ENCODE data around the gene RALGPS1.

Gene RALGPS1

DNA sequence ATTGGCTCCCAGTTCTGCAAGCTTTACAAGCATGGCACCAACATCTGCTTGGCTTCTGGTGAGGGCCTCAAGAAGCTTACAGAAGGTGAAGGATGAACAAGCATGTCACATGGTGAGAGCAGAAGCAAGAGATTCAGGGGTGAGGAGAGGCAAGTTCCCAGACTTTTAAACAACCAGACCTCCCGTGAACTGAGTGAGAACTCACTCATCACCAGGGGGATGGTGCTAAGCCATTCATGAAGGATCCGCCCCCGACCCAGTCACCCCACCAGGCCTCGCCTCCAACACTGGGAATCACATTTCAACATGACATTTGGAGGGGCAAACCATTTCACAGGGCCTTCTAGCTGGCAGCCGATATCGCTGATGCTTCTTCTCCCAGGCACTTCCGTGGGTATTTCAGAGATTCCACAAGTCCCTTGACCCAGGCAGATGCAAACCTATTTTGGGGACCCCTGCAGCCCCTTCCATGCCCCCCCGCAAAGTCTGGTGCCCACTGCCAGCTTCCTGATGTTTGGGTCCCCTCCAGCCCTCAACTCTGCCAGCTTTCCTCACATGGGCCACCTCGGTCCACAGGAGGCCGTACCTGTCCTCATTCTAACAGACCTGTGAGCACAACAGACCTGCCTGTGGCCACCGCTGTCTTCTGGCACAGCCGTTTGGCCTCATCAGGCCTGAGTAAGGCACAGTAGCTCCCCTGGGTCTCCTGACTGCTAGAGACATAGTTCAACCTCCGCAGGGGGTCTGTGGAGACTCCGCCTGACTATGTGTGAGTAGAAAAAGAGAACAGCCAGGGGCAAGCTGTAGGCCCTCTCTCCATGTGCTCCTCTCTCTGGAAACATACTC lies 268.5 kb downstream of the RALGPS1 start:
- no peak for DNase-seq (ENCODE audit: low read depth in 3 of 3, low spot score in 1 of 3)

DNA sequence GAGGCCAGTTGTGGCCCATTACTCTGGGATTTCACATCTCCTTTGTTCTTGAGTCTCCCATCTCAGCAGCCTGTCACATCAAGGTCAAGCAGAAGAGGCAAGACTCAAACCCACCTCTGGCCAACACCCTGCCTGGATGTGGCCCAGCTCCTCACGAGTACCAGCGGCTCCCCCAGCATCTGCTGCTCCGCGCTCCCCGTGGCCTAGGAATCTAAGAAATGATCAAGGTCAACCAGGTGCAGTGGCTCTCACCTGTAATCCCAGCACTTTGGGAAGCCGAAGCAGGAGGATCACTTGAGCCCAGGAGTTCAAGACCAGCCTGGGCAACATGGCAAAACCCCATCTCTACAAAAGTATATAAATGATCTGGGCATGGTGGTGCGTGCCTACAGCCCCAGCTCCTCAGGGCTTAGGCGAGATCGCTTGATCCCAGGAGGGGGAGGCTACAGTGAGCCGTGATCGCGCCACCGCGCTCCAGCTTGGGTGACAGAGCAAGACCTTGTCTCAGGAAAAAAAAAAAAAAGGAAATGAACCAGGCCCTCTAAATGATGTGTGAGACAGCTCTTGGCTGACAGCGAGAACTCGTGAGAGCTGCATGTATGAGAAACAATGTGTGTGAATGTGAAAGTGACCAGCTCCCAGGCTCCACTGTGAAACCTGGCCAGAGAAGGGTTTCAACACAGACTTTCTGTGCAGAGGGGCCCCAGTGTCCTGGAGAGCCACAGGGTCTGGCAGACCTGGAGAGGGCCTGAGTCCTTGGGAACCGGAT lies 269.4 kb downstream of the RALGPS1 start:
- DNase-seq (ENCODE audit: low read depth in 3 of 3, low spot score in 1 of 3): no peak

DNA sequence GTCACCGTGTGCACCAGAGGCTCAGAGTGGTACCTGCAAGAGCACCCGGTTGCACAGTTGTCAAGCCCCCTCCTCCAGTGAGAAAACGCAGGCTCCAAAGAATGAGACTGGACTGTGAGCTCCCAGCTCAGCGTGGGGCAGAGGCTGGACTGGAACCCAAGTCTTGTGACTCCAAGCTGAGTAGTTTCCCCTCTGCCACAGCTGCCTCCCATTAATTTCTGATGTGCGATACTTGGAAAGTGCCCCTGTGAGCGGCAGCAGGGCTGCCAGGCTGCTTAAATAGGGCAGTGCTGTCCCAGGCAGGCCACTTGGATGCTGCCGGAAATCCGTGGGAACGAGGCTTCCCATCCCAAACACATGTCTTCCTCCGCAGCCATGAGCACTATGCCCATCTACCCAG lies 270.1 kb downstream of the RALGPS1 start:
- DNase-seq (ENCODE audit: low read depth in 3 of 3, low spot score in 1 of 3): no peak

DNA sequence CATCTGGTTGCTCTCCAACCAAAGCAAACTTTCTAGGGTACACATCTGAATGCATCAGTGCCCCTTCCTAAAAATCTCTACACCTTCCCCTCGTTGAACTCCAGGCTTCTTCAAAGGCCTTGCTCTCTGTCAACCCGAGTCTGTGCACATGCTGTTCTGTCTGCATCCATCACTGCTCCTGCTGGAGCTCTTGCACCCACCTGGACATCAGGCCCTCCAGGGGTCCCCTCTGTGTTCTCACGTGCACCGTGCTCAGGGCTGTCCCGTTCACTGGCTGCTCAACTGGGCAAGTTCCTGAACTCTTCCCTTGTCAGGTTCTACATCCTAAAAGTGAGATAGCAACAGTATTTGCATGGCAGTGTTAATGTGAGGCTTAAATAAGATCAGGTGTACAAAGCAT lies 270.6 kb downstream of the RALGPS1 start:
- DNase-seq (ENCODE audit: low read depth in 3 of 3, low spot score in 1 of 3): no peak

GRCh38 chr9:127185931-127186781 lies 271.6 kb downstream of the RALGPS1 start:
- no peak for DNase-seq (ENCODE audit: low read depth in 3 of 3, low spot score in 1 of 3)

GRCh38 chr9:127186806-127187205 lies 272.2 kb downstream of the RALGPS1 start:
- DNase-seq (ENCODE audit: low read depth in 3 of 3, low spot score in 1 of 3): no peak

- no peak for DNase-seq (ENCODE audit: low read depth in 3 of 3, low spot score in 1 of 3)
Observed at GRCh38 chr9:127187231-127187956, 272.8 kb downstream of the RALGPS1 start.

- DNase-seq (ENCODE audit: low read depth in 3 of 3, low spot score in 1 of 3): no peak
Observed at GRCh38 chr9:127188396-127188795, 273.8 kb downstream of the RALGPS1 start.

DNA sequence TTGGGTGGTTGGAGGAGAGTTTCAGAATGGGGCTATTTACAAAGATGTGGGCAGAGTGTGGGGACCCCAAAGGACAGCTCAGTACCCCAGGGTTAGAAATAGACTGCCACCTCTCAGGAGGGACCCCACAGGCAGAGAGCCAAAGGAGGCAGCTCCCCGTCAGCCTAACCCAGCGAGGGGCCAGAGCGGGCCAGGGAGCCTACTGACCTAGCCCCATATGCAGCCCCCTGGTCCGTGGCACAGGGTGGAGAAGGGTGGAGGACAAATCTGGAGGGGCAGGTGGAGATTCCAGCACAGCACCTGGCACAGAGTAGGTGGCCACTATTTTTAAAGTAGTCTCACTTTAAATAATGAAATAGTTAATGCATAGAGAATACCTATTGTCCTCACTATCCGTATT lies 275.0 kb downstream of the RALGPS1 start:
- DNase-seq (ENCODE audit: low read depth in 3 of 3, low spot score in 1 of 3): no peak

- DNase-seq (ENCODE audit: low read depth in 3 of 3, low spot score in 1 of 3): no peak
Observed at GRCh38 chr9:127192744-127193143, 278.2 kb downstream of the RALGPS1 start.

DNA sequence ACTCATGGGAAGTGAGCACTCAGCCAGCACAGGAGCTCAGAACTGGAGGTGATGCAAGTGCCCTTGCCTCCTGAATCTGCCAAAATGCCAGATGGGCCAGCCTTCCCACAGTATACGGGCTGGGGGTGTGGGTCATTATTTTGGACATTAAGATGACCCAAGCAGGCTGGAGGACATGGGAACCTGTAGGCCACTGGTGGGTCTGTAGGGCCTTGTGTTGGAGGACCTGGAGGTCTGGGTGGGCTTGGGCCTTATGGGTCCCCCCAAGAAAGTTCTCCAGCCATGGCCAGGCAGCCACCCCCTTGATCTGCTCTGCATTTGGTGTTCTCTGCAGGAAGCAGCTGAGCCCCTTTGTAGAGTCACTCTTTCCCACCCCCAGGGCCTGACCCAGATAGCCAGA lies 278.9 kb downstream of the RALGPS1 start:
- no peak for DNase-seq (ENCODE audit: low read depth in 3 of 3, low spot score in 1 of 3)

GRCh38 chr9:127194881-127195713 lies 280.5 kb downstream of the RALGPS1 start:
- DNase-seq (ENCODE audit: low read depth in 3 of 3, low spot score in 1 of 3): no peak

DNA sequence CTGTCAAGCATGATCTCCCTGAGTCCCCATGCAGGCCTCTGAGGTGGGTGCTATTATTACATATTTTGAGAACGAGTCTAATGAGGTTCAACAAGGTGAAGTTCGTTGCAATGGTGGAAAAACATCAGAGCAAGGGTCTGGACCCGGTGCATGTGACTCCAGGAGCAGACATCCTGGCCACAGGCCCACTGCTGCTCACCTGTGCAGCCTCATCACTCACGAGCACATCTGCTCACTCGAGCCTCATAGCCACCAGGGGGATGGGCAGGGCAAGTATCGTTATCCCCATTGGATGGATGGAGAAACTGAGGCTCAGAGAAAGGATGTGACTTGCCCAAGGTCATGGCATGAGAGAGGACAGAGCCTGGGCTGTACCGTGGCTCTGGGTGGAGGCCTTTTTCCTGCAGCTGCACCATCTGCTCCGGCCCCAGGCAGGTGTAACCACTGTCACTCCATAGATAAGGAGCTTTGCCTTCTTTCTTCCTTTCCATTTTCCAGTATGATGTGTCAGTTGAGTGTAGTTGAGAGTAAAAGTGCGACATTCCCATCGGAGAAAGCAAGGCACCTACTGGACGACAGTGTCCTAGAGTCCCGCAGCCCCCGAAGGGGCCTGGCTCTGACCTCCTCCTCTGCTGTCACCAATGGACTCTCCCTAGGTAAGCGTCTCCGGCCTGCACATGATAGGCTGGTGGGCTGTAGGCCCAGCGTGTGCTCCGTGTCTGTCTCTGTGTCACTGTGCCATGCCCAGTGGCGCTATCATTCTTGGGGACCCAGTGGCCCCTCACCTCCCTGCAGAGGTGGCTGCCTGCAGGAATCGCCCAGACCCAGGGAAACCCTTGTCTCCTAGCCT lies 281.6 kb downstream of the RALGPS1 start:
- DNase-seq (ENCODE audit: low read depth in 3 of 3, low spot score in 1 of 3): no peak

- DNase-seq (ENCODE audit: low read depth in 3 of 3, low spot score in 1 of 3): no peak
Observed at GRCh38 chr9:127196826-127197145, 282.2 kb downstream of the RALGPS1 start.

DNA sequence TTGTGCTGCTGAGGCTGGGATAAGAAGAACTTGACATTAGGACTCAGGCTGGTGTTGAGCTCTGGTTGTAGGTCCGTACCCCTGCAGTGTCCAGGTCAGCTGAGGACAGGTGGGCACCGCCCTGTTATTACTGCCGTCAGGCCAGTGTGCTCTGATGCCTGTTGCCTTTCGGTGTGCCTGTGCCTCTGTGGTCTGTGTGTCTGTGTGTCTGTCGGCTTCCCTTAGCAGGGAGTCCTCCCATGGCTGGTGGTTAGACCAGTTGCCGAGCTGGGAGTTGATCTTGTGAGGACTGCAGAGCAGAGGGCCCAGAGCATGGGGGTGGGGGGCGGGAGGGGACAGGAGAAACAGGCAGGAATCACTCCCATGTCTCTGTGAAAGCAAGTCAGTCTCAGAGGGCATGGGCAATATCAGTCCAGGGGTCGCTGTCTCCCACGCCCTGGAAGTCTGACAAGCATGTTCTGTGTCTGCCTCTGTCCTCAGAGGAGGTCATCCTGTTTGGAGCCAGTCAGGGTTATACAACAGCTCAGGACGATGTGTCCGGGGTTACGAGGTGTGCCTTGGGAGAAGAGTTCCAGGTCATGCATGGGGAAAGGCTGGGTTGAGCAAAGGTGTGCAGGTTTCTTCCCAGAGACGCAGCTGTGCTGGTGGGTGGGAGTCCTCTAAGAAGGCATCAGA lies 282.7 kb downstream of the RALGPS1 start:
- DNase-seq (ENCODE audit: low read depth in 3 of 3, low spot score in 1 of 3): no peak

- no peak for DNase-seq (ENCODE audit: low read depth in 3 of 3, low spot score in 1 of 3)
Observed at GRCh38 chr9:127197861-127198430, 283.4 kb downstream of the RALGPS1 start.

DNA sequence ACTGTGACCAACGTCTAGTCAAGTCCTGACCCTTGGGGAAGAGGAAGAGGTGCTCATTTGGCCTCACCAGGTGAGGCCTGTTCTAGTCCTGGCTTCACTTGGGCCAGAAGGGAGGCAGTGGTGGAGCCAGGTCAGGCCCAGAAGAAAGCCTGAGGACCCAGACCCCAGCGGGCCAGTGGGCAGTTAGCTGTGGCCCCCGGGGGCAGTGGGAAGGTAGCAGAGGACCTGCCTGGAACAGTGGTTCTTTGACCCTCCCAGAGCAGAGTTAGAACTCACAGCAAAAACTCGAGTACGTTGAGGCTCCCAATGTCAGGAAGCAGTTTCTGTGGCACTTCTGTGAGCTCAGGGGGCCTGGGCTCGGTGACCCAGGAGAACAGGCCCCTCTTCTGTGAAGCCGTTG lies 284.0 kb downstream of the RALGPS1 start:
- no peak for DNase-seq (ENCODE audit: low read depth in 3 of 3, low spot score in 1 of 3)
